CD4-positive, alpha-beta T cell treated with Interleukin-10 for 1 hour (primary cell): Measurements from ENCODE around the gene KCNJ2.

Experiments used
- DNase-seq: peaks from one replicate; pipeline ENCODE4 v3.0.0-alpha.2; 2020

The KCNJ2 gene

GRCh38 chr17:70206361-70207010 is 37.2 kb downstream of the KCNJ2 start:
- no peak for DNase-seq

DNA sequence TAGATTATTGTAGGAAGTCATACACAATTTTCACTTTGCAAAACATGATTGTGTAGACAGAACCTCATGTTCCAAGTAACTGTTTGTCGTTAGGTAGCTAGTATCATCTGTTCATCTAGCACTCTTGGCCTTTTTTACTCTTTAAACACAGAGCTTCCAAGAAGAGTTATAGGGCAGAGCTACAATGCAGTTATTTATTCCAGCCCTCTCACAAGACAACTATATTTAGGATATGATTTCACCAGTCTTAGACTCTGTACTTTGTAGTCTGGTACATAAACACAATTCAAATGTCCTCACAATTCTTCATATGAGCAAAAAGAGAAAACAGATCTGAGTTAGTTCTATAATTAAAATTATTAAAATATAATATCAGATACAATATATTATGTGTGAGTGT is 37.9 kb downstream of the KCNJ2 start:
- DNase-seq: no peak

DNA sequence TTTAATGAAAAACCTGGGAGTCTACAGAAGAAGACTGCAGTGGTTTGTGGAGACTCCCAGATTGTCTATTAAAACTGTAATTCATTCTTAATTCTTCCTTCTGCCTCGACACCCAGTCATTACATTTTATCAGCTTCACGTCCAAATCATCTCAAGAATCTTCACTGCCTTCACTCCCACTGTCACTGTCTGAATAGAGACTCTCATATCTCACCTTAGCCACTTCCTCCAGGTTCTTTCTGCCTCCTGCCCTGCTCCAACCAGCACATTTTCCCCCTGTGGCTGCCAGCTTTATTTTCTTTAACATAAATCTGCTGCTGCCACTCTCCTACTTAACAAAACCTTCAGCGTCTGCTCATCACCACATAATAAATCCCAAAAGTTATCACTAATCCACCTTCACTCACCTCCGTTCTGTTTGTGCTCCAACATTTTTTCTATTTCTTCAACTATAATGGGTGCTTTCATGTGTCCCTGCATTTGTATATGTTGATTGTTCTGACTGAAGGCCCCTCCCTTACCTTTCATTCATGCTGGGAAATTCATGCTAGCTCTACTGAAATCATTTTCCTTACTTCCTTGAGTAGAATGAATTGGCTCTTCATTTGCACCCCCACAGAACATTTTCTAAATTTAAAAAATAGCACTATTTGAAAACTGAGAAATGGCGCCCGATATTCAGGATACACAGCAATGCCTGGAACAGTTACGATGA is 38.9 kb downstream of the KCNJ2 start:
- no peak for DNase-seq

DNA sequence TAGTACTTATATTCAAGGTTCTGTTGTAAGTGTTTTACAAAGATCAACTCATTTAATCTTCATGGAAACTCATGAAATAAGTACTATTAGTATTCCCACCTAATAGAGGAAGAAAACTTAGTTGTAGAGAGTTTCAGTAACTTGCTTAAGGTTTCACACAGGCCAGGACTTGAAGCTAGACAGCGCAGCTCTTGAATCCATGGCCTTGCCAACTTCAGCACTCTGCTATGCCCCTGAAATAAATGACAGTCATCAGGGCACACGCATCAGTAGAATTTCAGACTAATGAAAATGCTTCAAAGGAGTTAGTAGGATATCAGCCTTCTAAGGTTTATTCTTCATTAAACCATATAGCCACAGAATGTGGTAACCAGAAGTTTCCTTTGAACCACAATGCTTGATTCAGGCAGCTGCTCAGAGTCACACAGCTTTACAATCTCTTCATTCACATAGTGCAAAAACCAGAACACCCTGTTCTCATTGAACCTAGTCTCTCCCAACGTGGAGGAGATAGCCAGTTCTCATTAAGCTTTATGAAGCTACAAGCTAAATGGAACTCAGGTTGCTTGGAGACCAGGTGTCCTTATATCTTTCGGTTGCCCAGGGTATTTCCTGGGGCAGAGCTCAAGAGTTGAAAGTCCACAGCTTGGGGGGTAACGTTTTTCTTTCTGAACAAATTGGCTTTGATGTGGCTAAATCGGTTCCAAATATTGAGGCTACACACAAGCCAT is 39.7 kb downstream of the KCNJ2 start:
- no peak for DNase-seq

- no peak for DNase-seq
These were observed 46.3 kb downstream of the KCNJ2 start for GRCh38 chr17:70215656-70216055.

DNA sequence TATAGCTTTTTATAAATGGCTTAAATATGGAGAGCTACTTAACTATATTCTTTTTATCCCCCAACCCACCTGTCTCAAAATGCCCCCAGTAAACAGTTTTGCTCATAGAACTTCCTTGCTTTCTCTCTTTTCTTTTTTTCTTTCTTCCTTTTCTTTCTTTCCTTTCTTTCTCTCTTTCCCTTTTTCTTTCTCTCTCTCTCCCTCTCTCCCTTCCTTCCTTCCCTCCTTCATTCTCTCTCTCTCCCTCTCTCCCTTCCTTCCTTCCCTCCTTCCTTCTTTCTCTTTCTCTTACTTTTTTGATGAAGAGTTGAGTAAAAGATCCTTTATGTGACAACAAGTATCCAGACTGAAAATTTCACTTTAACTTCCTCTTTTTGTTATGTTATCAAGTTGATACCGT is 48.2 kb downstream of the KCNJ2 start:
- no peak for DNase-seq

DNA sequence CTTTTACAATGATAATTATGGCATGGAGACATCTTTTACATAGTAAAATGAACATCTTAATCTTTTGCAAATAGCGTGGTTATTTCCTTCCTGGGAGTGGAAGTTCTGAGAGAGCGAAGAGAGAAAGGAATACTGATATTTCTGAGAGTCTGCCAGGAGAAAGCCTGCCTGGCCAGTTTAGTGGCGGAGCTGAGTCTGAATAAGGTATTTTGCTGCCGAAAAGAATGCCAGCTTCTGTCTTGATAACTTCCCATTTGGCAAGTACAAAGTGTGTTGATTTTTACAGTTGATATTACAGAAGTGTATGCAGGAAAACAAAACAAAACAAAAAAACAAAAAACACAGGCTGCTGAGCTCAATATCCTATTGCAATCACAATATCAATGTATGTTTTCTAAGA is 55.9 kb downstream of the KCNJ2 start:
- DNase-seq: no peak
